Ishikawa (cell line): ENCODE measurements around the gene HMX3.

ENCODE experiments used
- EGR1 ChIP-seq: IDR thresholded peaks from 2 replicates; pipeline ENCODE4 v1.6.1; 2012
- EP300 ChIP-seq: IDR thresholded peaks from 2 replicates; pipeline ENCODE4 v1.6.1; 2012; ENCODE audit warnings: borderline replicate concordance
- NFIC ChIP-seq: IDR thresholded peaks from 2 replicates; pipeline ENCODE4 v1.6.1; 2012
- TAF1 ChIP-seq: IDR thresholded peaks from 2 replicates; pipeline ENCODE4 v1.6.1; 2012; ENCODE audit warnings: low read depth, mild to moderate bottlenecking
- TCF12 ChIP-seq: IDR thresholded peaks from 2 replicates; pipeline ENCODE4 v1.6.1; 2012; ENCODE audit warnings: low read depth
- TEAD4 ChIP-seq: IDR thresholded peaks from 2 replicates; pipeline ENCODE4 v1.6.1; 2012
- ZBTB7A ChIP-seq: IDR thresholded peaks from 2 replicates; pipeline ENCODE4 v1.6.1; 2012; ENCODE audit warnings: low read depth
- TF ChIP-seq, protein P1 (sequence below): IDR thresholded peaks from 2 replicates; pipeline ENCODE4 v1.6.1; 2012; ENCODE audit warnings: low read depth, mild to moderate bottlenecking
- TF ChIP-seq, protein P2 (sequence below): IDR thresholded peaks from 2 replicates; pipeline ENCODE4 v1.6.1; 2012
- TF ChIP-seq, protein P3 (sequence below): IDR thresholded peaks from 2 replicates; pipeline ENCODE4 v1.6.1; 2012

DNA sequence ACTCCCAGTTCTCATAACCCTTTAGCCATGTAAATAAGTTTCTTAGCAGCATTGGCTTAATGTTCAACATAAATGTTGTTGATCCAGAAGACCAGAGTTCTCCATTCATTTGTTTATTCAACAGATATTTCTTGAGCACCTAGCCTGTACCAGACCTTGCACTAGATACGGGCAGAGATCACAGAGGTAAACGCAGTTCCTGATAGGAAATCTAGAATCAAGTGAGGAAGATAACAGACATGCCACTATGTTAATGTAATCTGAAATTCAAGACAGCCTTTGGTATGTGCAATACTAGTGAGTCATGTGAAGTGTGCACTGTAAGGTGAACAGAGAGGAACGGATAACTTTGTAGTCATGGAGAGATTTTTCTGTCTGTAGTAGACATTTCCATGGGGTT is 21.4 kb downstream of the HMX3 start:
- no peak for TF ChIP-seq TAF1
- no peak for TF ChIP-seq EP300
- TF ChIP-seq, protein P1, sequence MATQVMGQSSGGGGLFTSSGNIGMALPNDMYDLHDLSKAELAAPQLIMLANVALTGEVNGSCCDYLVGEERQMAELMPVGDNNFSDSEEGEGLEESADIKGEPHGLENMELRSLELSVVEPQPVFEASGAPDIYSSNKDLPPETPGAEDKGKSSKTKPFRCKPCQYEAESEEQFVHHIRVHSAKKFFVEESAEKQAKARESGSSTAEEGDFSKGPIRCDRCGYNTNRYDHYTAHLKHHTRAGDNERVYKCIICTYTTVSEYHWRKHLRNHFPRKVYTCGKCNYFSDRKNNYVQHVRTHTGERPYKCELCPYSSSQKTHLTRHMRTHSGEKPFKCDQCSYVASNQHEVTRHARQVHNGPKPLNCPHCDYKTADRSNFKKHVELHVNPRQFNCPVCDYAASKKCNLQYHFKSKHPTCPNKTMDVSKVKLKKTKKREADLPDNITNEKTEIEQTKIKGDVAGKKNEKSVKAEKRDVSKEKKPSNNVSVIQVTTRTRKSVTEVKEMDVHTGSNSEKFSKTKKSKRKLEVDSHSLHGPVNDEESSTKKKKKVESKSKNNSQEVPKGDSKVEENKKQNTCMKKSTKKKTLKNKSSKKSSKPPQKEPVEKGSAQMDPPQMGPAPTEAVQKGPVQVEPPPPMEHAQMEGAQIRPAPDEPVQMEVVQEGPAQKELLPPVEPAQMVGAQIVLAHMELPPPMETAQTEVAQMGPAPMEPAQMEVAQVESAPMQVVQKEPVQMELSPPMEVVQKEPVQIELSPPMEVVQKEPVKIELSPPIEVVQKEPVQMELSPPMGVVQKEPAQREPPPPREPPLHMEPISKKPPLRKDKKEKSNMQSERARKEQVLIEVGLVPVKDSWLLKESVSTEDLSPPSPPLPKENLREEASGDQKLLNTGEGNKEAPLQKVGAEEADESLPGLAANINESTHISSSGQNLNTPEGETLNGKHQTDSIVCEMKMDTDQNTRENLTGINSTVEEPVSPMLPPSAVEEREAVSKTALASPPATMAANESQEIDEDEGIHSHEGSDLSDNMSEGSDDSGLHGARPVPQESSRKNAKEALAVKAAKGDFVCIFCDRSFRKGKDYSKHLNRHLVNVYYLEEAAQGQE: no peak
- no peak for TF ChIP-seq NFIC
- TF ChIP-seq ZBTB7A: no peak
- TF ChIP-seq, protein P2, sequence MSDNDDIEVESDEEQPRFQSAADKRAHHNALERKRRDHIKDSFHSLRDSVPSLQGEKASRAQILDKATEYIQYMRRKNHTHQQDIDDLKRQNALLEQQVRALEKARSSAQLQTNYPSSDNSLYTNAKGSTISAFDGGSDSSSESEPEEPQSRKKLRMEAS: no peak
- TF ChIP-seq EGR1: no peak
- no peak for TF ChIP-seq TEAD4
- TF ChIP-seq TCF12: no peak
- TF ChIP-seq, protein P3, sequence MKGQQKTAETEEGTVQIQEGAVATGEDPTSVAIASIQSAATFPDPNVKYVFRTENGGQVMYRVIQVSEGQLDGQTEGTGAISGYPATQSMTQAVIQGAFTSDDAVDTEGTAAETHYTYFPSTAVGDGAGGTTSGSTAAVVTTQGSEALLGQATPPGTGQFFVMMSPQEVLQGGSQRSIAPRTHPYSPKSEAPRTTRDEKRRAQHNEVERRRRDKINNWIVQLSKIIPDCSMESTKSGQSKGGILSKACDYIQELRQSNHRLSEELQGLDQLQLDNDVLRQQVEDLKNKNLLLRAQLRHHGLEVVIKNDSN: no peak
